OCI-LY7 (cell line): ENCODE data around the gene FADS6. TPM values are rescaled to one million over a fixed set of nuclear protein-coding genes. Genes with fewer than 3 reads are reported as not detected.

Experiments
- BruUV-seq: library from RNA; stranded (reverse); fragments of 400-500 nt; replicated peaks from 2 replicates; lab custom pipeline; 2021; lab: Mats Ljungman, UMichigan
- CTCF ChIA-PET: fragments of 300-600 bp; sonication (Branson Sonifier 250); formaldehyde crosslinking; loops from one replicate; lab custom pipeline; 2022; ENCODE audit warnings: antibody characterized with exemption; ENCODE audit not compliant: unreplicated experiment; lab: Charles Lee
- POLR2A ChIA-PET: fragments of 300-600 bp; sonication (Branson Sonifier 250); formaldehyde crosslinking; loops from one replicate; lab custom pipeline; 2022; ENCODE audit warnings: antibody characterized with exemption; lab: Charles Lee
- DNase-seq: peaks from one replicate; pipeline ENCODE4 v3.0.0-alpha.2; 2015; ENCODE audit warnings: low spot score
- H2AFZ ChIP-seq: fragments of 200-600 bp; sonication (generic), shearing (Covaris generic); 2 replicates; pipeline ENCODE4 v1.6.1; 2014; ENCODE audit warnings: mild to moderate bottlenecking, antibody characterized with exemption, low read length, moderate library complexity
- H3K27ac ChIP-seq: fragments of 200-600 bp; sonication (generic); 2 replicates; pipeline ENCODE4 v1.5.1; 2014; ENCODE audit warnings: mixed run types, low read depth, mild to moderate bottlenecking, moderate library complexity, low read length, inconsistent platforms; ENCODE audit not compliant: poor library complexity, severe bottlenecking
- H3K36me3 ChIP-seq: fragments of 200-600 bp; sonication (generic); 2 replicates; pipeline ENCODE4 v1.6.1; 2014; ENCODE audit warnings: mild to moderate bottlenecking, antibody characterized with exemption, low read length, moderate library complexity, mixed read lengths; ENCODE audit not compliant: insufficient read depth
- H3K4me1 ChIP-seq: fragments of 200-600 bp; sonication (generic); 2 replicates; pipeline ENCODE4 v1.5.1; 2014; ENCODE audit warnings: mild to moderate bottlenecking, low read length; ENCODE audit not compliant: insufficient read depth, poor library complexity, severe bottlenecking
- H3K4me2 ChIP-seq: fragments of 200-600 bp; sonication (generic); 2 replicates; pipeline ENCODE4 v1.6.1; 2014; ENCODE audit warnings: mild to moderate bottlenecking, low read length
- H3K4me3 ChIP-seq: fragments of 200-600 bp; sonication (generic); 2 replicates; pipeline ENCODE4 v1.5.1; 2014; ENCODE audit warnings: mild to moderate bottlenecking, low read depth, low read length; ENCODE audit not compliant: poor library complexity, severe bottlenecking
- H3K79me2 ChIP-seq: fragments of 200-600 bp; sonication (generic); 2 replicates; pipeline ENCODE4 v1.6.1; 2016; ENCODE audit warnings: low read depth, mild to moderate bottlenecking, low read length, moderate library complexity, mixed read lengths; ENCODE audit not compliant: insufficient read depth
- H3K9me2 ChIP-seq: fragments of 200-600 bp; sonication (generic); 2 replicates; pipeline ENCODE4 v1.6.1; 2016; ENCODE audit warnings: mild to moderate bottlenecking, low read length, mixed read lengths; ENCODE audit not compliant: insufficient read depth
- H3K9me3 ChIP-seq: fragments of 200-600 bp; sonication (generic); 2 replicates; pipeline ENCODE4 v1.6.1; 2014; ENCODE audit warnings: mild to moderate bottlenecking, mixed run types, low read length, mixed read lengths
- H4K20me1 ChIP-seq: fragments of 200-600 bp; sonication (generic); 2 replicates; pipeline ENCODE4 v1.6.1; 2014; ENCODE audit warnings: mild to moderate bottlenecking, antibody characterized with exemption, low read length, moderate library complexity, mixed read lengths; ENCODE audit not compliant: insufficient read depth
- EZH2phosphoT487 ChIP-seq: fragments of 200-600 bp; sonication (generic); IDR thresholded peaks from 2 replicates; pipeline ENCODE4 v1.6.1; 2018; ENCODE audit warnings: low read depth, borderline replicate concordance, mild to moderate bottlenecking, mixed run types, antibody characterized with exemption, low read length, moderate library complexity, mixed read lengths
- intact Hi-C: fragments of 100-400 bp; cut with micrococcal nuclease; formaldehyde crosslinking; loops from one replicate; pipeline ENCODE4 v1.10.0; 2022; ENCODE audit not compliant: unreplicated experiment
- total RNA-seq, 2 experiments: library from RNA; depleted of rRNA in 1 of 2; stranded (reverse); fragments of >200 nt in 1 of 2; shearing (Covaris generic) in 1 of 2; gene quantifications; 2 replicates each; pipeline ENCODE4 v1.2.3, GENCODE V29; 2014 to 2022
- TF ChIP-seq, protein P1 (sequence below): fragments of 200-600 bp; sonication (generic); conservative IDR thresholded peaks from 2 replicates; pipeline ENCODE4 v1.5.1; 2014; ENCODE audit warnings: mild to moderate bottlenecking, antibody characterized with exemption, low read length, moderate library complexity, mixed read lengths

The FADS6 gene
- total RNA-seq, 2 experiments from 2014 or later = not detected

DNA sequence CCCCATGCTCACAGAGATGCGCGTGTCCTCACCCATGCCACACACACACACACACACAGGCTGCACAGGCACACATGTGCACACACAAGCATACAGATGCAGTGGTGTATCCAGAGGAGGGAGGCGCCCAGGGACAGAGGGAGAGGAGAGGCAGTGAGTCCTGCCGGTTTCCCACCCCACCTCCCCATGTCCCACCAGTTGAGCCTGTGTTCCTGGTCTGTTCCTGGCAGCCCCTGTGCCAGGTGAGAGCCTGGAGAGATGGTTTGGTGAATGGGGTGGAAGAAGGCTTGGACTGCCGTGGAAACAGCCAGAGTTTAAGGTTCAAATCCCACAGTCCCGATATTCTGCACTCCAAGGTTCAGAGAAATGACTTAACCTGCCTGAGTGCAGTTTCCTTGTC is 10.2 kb upstream of the FADS6 start:
- intact Hi-C loops = no loop called here
- POLR2A ChIA-PET = no interaction called here
- TF ChIP-seq, protein P1, sequence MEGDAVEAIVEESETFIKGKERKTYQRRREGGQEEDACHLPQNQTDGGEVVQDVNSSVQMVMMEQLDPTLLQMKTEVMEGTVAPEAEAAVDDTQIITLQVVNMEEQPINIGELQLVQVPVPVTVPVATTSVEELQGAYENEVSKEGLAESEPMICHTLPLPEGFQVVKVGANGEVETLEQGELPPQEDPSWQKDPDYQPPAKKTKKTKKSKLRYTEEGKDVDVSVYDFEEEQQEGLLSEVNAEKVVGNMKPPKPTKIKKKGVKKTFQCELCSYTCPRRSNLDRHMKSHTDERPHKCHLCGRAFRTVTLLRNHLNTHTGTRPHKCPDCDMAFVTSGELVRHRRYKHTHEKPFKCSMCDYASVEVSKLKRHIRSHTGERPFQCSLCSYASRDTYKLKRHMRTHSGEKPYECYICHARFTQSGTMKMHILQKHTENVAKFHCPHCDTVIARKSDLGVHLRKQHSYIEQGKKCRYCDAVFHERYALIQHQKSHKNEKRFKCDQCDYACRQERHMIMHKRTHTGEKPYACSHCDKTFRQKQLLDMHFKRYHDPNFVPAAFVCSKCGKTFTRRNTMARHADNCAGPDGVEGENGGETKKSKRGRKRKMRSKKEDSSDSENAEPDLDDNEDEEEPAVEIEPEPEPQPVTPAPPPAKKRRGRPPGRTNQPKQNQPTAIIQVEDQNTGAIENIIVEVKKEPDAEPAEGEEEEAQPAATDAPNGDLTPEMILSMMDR = no peak
- TF ChIP-seq EZH2phosphoT487 = no peak
- no peaks in the 10 kb centered on the region for H3K4me1 ChIP-seq
- no peaks in the 10 kb centered on the region for H3K9me3 ChIP-seq
- H3K9me2 ChIP-seq = no peaks in the 10 kb centered on the region
- H2AFZ ChIP-seq = no peak overlapping the region
- H3K79me2 ChIP-seq = no peaks in the 10 kb centered on the region
- no peak overlapping the region for H3K27ac ChIP-seq
- H4K20me1 ChIP-seq = no peaks in the 10 kb centered on the region
- CTCF ChIA-PET = interaction anchor here (0.6 kb wide), 1 partner anchor 22 kb away, joined by 4 read pairs; no protein-coding TSS in a partner anchor
- no peak overlapping the region for H3K4me3 ChIP-seq
- DNase-seq = no peak
- BruUV-seq = no TSS peak
- no peaks in the 10 kb centered on the region for H3K36me3 ChIP-seq
- H3K4me2 ChIP-seq = no peak overlapping the region

DNA sequence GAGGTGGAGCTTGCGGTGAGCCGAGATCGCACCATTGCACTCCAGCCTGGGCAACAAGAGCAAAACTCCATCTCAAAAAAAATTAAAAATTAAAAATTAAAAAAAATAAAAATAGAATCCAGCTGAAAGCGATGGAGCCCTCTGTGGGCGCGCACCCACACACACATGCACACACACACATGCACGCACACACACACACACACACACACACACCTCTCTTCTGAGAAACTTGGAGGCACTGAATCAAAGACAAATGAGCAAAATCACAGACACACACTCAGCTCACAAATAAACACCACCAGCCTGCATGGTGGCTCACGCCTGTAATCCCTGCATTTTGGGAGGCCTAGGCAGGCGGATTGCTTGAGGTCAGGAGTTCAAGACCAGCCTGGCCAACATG is 9.6 kb upstream of the FADS6 start:
- DNase-seq = no peak
- Histone ChIP-seq H3K27ac (no peak overlapping the region), H3K9me2 (no peaks in the 10 kb centered on the region), H3K4me2 (no peak overlapping the region), H3K36me3 (no peaks in the 10 kb centered on the region), H3K4me1 (no peaks in the 10 kb centered on the region), H2AFZ (no peak overlapping the region), H4K20me1 (no peaks in the 10 kb centered on the region), H3K9me3 (no peaks in the 10 kb centered on the region), H3K79me2 (no peaks in the 10 kb centered on the region), H3K4me3 (no peak overlapping the region)
- ChIA-PET CTCF (interaction anchor here (0.6 kb wide), 1 partner anchor 21 kb away, joined by 4 read pairs; no protein-coding TSS in a partner anchor), POLR2A (no interaction called here)
- TF ChIP-seq, protein P1 = no peak
- TF ChIP-seq EZH2phosphoT487 = no peak
- intact Hi-C loops = no loop called here
- BruUV-seq = no TSS peak

- intact Hi-C loops = no loop called here
- H3K4me3 ChIP-seq = no peak overlapping the region
- CTCF ChIA-PET = no interaction called here
- POLR2A ChIA-PET = no interaction called here
- no peaks in the 10 kb centered on the region for H3K9me2 ChIP-seq
- no peaks in the 10 kb centered on the region for H3K79me2 ChIP-seq
- no peak overlapping the region for H3K4me2 ChIP-seq
- DNase-seq = no peak
- no peak overlapping the region for H2AFZ ChIP-seq
- H3K4me1 ChIP-seq = no peaks in the 10 kb centered on the region
- no peak for TF ChIP-seq EZH2phosphoT487
- TF ChIP-seq, protein P1 = no peak
- no peaks in the 10 kb centered on the region for H3K9me3 ChIP-seq
- H3K36me3 ChIP-seq = no peaks in the 10 kb centered on the region
- BruUV-seq = no TSS peak
- H3K27ac ChIP-seq = no peak overlapping the region
- no peaks in the 10 kb centered on the region for H4K20me1 ChIP-seq
These were observed 8.1 kb upstream of the FADS6 start for GRCh38 chr17:74901353-74902135.
